ENCODE results near the gene NAV1. TPM values are rescaled to one million over a fixed set of nuclear protein-coding genes. Genes with fewer than 3 reads are reported as not detected.

The NAV1 gene
- total and polyA plus RNA-seq, 9 of the 15 experiments (the other 6 are each of a cell fraction or from before 2014, with no cell fraction given): 0.91 to 16.8 (median 3.2) TPM

DNA sequence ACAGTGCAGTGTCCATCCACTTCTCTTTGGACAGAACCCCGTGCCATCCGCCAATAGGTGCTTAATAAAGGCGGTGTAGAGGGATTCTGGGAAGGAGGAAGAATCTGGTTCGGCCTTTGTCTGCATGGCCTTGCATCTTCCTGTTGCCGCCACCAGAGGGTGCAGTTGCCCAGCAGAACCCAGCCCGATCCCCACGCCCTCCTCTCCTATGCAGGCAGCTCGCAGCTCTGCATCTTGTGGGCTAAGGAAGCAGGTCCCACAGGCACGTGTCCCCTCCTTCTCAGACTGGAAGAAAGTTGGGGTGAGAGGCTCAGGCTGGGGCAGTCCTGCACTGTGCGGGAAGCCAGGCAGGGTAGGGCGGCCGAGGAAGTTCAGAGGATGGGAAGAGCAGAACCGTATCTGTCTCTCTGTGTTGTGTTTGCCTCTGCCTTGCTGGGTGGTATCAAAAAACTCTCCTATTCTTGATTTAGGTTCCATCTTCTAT lies 20.8 kb downstream of the NAV1 start (continued):
- TF ChIP-seq, protein P1, sequence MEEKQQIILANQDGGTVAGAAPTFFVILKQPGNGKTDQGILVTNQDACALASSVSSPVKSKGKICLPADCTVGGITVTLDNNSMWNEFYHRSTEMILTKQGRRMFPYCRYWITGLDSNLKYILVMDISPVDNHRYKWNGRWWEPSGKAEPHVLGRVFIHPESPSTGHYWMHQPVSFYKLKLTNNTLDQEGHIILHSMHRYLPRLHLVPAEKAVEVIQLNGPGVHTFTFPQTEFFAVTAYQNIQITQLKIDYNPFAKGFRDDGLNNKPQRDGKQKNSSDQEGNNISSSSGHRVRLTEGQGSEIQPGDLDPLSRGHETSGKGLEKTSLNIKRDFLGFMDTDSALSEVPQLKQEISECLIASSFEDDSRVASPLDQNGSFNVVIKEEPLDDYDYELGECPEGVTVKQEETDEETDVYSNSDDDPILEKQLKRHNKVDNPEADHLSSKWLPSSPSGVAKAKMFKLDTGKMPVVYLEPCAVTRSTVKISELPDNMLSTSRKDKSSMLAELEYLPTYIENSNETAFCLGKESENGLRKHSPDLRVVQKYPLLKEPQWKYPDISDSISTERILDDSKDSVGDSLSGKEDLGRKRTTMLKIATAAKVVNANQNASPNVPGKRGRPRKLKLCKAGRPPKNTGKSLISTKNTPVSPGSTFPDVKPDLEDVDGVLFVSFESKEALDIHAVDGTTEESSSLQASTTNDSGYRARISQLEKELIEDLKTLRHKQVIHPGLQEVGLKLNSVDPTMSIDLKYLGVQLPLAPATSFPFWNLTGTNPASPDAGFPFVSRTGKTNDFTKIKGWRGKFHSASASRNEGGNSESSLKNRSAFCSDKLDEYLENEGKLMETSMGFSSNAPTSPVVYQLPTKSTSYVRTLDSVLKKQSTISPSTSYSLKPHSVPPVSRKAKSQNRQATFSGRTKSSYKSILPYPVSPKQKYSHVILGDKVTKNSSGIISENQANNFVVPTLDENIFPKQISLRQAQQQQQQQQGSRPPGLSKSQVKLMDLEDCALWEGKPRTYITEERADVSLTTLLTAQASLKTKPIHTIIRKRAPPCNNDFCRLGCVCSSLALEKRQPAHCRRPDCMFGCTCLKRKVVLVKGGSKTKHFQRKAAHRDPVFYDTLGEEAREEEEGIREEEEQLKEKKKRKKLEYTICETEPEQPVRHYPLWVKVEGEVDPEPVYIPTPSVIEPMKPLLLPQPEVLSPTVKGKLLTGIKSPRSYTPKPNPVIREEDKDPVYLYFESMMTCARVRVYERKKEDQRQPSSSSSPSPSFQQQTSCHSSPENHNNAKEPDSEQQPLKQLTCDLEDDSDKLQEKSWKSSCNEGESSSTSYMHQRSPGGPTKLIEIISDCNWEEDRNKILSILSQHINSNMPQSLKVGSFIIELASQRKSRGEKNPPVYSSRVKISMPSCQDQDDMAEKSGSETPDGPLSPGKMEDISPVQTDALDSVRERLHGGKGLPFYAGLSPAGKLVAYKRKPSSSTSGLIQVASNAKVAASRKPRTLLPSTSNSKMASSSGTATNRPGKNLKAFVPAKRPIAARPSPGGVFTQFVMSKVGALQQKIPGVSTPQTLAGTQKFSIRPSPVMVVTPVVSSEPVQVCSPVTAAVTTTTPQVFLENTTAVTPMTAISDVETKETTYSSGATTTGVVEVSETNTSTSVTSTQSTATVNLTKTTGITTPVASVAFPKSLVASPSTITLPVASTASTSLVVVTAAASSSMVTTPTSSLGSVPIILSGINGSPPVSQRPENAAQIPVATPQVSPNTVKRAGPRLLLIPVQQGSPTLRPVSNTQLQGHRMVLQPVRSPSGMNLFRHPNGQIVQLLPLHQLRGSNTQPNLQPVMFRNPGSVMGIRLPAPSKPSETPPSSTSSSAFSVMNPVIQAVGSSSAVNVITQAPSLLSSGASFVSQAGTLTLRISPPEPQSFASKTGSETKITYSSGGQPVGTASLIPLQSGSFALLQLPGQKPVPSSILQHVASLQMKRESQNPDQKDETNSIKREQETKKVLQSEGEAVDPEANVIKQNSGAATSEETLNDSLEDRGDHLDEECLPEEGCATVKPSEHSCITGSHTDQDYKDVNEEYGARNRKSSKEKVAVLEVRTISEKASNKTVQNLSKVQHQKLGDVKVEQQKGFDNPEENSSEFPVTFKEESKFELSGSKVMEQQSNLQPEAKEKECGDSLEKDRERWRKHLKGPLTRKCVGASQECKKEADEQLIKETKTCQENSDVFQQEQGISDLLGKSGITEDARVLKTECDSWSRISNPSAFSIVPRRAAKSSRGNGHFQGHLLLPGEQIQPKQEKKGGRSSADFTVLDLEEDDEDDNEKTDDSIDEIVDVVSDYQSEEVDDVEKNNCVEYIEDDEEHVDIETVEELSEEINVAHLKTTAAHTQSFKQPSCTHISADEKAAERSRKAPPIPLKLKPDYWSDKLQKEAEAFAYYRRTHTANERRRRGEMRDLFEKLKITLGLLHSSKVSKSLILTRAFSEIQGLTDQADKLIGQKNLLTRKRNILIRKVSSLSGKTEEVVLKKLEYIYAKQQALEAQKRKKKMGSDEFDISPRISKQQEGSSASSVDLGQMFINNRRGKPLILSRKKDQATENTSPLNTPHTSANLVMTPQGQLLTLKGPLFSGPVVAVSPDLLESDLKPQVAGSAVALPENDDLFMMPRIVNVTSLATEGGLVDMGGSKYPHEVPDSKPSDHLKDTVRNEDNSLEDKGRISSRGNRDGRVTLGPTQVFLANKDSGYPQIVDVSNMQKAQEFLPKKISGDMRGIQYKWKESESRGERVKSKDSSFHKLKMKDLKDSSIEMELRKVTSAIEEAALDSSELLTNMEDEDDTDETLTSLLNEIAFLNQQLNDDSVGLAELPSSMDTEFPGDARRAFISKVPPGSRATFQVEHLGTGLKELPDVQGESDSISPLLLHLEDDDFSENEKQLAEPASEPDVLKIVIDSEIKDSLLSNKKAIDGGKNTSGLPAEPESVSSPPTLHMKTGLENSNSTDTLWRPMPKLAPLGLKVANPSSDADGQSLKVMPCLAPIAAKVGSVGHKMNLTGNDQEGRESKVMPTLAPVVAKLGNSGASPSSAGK (IDR thresholded peaks at IDR 0.05): peak; percentile 87
- TF ChIP-seq CAMTA2 (CRISPR knock-in tag; conservative IDR thresholded peaks at IDR 0.05) (no peak), KAT8 (IDR thresholded peaks at IDR 0.05; ENCODE audit: low read depth) (no peak), KLF1 (tag; IDR thresholded peaks at IDR 0.05) (peak; percentile 39; the same call in 1 of the 2 replicates), ARID2 (IDR thresholded peaks at IDR 0.05) (peak; percentile 100), ZKSCAN8 (CRISPR knock-in tag; IDR thresholded peaks at IDR 0.05) (no peak), CREB1 (IDR thresholded peaks at IDR 0.05) (peak; percentile 28; the same call in 1 of the 2 replicates), CREB1 (CRISPR knock-in tag; IDR thresholded peaks at IDR 0.05) (peak; percentile 77), FOXK1 (CRISPR knock-in tag; IDR thresholded peaks at IDR 0.05; ENCODE audit: borderline replicate concordance) (no peak), TAF1 (IDR thresholded peaks at IDR 0.05; ENCODE audit: control insufficient read depth, extremely low read depth, insufficient read depth, low read length, severe bottlenecking) (no peak), ATF7 (IDR thresholded peaks at IDR 0.05) (peak; percentile 51; the same call in 1 of the 2 replicates), EP300 (IDR thresholded peaks at IDR 0.05; ENCODE audit: low read length) (peak; percentile 53)
- TF ChIP-seq, protein P2, sequence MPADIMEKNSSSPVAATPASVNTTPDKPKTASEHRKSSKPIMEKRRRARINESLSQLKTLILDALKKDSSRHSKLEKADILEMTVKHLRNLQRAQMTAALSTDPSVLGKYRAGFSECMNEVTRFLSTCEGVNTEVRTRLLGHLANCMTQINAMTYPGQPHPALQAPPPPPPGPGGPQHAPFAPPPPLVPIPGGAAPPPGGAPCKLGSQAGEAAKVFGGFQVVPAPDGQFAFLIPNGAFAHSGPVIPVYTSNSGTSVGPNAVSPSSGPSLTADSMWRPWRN (IDR thresholded peaks at IDR 0.05; ENCODE audit: low read depth): no peak
- TF ChIP-seq, protein P3, sequence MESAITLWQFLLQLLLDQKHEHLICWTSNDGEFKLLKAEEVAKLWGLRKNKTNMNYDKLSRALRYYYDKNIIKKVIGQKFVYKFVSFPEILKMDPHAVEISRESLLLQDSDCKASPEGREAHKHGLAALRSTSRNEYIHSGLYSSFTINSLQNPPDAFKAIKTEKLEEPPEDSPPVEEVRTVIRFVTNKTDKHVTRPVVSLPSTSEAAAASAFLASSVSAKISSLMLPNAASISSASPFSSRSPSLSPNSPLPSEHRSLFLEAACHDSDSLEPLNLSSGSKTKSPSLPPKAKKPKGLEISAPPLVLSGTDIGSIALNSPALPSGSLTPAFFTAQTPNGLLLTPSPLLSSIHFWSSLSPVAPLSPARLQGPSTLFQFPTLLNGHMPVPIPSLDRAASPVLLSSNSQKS (CRISPR knock-in tag; IDR thresholded peaks at IDR 0.05): no peak
- TF ChIP-seq, protein P4, sequence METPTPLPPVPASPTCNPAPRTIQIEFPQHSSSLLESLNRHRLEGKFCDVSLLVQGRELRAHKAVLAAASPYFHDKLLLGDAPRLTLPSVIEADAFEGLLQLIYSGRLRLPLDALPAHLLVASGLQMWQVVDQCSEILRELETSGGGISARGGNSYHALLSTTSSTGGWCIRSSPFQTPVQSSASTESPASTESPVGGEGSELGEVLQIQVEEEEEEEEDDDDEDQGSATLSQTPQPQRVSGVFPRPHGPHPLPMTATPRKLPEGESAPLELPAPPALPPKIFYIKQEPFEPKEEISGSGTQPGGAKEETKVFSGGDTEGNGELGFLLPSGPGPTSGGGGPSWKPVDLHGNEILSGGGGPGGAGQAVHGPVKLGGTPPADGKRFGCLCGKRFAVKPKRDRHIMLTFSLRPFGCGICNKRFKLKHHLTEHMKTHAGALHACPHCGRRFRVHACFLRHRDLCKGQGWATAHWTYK (CRISPR knock-in tag; IDR thresholded peaks at IDR 0.05): peak; percentile 87

Data from K562 (cell line).